ENCODE results near the gene WARS2.

- no peak for TF ChIP-seq CTCF (IDR thresholded peaks at IDR 0.05; ENCODE audit: low read length)
- TF ChIP-seq EZH2 (IDR thresholded peaks at IDR 0.05; ENCODE audit: borderline replicate concordance, low read length): no peak
Observed at GRCh38 chr1:119010201-119010600, 130.3 kb downstream of the WARS2 start.

All from OCI-LY1 (cell line).